Right lobe of liver (tissue), 4 donors: Measurements from ENCODE around the gene CERS6.

Source experiments
- POLR2A ChIP-seq: fragments of 450-650 bp; IDR thresholded peaks from one replicate; pipeline ENCODE4 v1.6.1; 2017; ENCODE audit warnings: antibody characterized with exemption, mild to moderate bottlenecking
- TF ChIP-seq, protein P1 (sequence below), 4 donors: fragments of 200-600 bp in 3 of 4; fragments of 450-650 bp in 1 of 4; IDR thresholded peaks; one replicate each; pipeline versions ENCODE4 v1.5.1 to v1.8.0; 2016 to 2022; ENCODE audit warnings: antibody characterized with exemption in 4 of 4, mild to moderate bottlenecking in 2 of 4
- donor health status: DM: no; HTN: no; CAD: no.
- donor health status: DM: no; HTN: no; CAD: no.
- donor health status: DM: no; HTN: yes; CAD: no.

DNA sequence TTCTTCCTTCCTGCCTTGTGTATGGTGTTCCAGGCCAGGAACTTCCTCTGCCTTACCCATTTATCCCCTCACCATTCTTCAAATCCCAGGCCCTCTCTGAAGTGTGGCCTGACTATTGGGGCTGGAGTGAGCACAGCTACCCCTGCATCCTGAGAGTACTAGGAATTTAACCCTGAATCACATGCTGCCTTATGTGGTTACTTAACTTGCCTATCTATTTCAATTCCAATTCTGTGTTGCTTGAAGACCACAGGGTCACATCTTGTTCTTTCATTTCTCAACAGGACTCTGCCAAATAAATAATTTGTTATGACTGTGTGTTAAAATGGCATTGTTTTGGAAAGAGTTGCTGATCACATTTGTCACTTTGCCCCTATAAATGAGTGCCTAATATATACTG lies 108.6 kb downstream of the CERS6 start:
- TF ChIP-seq POLR2A: no peak
- TF ChIP-seq, protein P1, sequence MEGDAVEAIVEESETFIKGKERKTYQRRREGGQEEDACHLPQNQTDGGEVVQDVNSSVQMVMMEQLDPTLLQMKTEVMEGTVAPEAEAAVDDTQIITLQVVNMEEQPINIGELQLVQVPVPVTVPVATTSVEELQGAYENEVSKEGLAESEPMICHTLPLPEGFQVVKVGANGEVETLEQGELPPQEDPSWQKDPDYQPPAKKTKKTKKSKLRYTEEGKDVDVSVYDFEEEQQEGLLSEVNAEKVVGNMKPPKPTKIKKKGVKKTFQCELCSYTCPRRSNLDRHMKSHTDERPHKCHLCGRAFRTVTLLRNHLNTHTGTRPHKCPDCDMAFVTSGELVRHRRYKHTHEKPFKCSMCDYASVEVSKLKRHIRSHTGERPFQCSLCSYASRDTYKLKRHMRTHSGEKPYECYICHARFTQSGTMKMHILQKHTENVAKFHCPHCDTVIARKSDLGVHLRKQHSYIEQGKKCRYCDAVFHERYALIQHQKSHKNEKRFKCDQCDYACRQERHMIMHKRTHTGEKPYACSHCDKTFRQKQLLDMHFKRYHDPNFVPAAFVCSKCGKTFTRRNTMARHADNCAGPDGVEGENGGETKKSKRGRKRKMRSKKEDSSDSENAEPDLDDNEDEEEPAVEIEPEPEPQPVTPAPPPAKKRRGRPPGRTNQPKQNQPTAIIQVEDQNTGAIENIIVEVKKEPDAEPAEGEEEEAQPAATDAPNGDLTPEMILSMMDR (IDR thresholded peaks at IDR 0.05): no peak
